Skin of body (tissue), 2 donors: ENCODE data around the gene ALCAM. TPM values are rescaled to one million over a fixed set of nuclear protein-coding genes. Genes with fewer than 3 reads are reported as not detected.

ENCODE experiments used
- DNase-seq: peaks from one replicate; lab custom pipeline; 2025; lab: John Stamatoyannopoulos, UW
- total RNA-seq: library from RNA; depleted of rRNA; stranded (reverse); fragments of >200 nt; gene quantifications from one replicate; pipeline ENCODE4 v1.2.3, GENCODE V29; 2014

ALCAM gene
- total RNA-seq, 1 donor from 2014 or later = 49.3 TPM

GRCh38 chr3:105356396-105356795 lies 10.3 kb upstream of the ALCAM start:
- DNase-seq = no peak

- DNase-seq = no peak
Measured at GRCh38 chr3:105356988-105357387, 9.7 kb upstream of the ALCAM start.

- DNase-seq = no peak
Measured at GRCh38 chr3:105359098-105359762, 7.5 kb upstream of the ALCAM start.

GRCh38 chr3:105360003-105360402 lies 6.7 kb upstream of the ALCAM start:
- no peak for DNase-seq

GRCh38 chr3:105362021-105362665 lies 4.6 kb upstream of the ALCAM start:
- no peak for DNase-seq

- no peak for DNase-seq
Measured at GRCh38 chr3:105364128-105364527, 2.6 kb upstream of the ALCAM start.

GRCh38 chr3:105365081-105365390 lies 1.7 kb upstream of the ALCAM start:
- no peak for DNase-seq

GRCh38 chr3:105365391-105366325 lies 1.1 kb upstream of the ALCAM start:
- peak; percentile 21 for DNase-seq

- DNase-seq = no peak
Measured at GRCh38 chr3:105367063-105367405, 325 bp downstream of the ALCAM start.

- DNase-seq = peak; percentile 22
Measured at GRCh38 chr3:105367406-105368213, 901 bp downstream of the ALCAM start.

GRCh38 chr3:105368566-105369499 lies 2.1 kb downstream of the ALCAM start:
- DNase-seq = peak; percentile 30

GRCh38 chr3:105369500-105370371 lies 3.0 kb downstream of the ALCAM start:
- peak; percentile 56 for DNase-seq

- no peak for DNase-seq
Measured at GRCh38 chr3:105373383-105373782, 6.7 kb downstream of the ALCAM start.

- no peak for DNase-seq
Measured at GRCh38 chr3:105375750-105376511, 9.2 kb downstream of the ALCAM start.

- no peak for DNase-seq
Measured at GRCh38 chr3:105377716-105378115, 11.0 kb downstream of the ALCAM start.

GRCh38 chr3:105385179-105385578 lies 18.5 kb downstream of the ALCAM start:
- DNase-seq = no peak

- no peak for DNase-seq
Measured at GRCh38 chr3:105385819-105386508, 19.3 kb downstream of the ALCAM start.

- DNase-seq = no peak
Measured at GRCh38 chr3:105387122-105387751, 20.5 kb downstream of the ALCAM start.
